ENCODE data around the gene APOBEC4. TPM values are rescaled to one million over a fixed set of nuclear protein-coding genes. Genes with fewer than 3 reads are reported as not detected.

The APOBEC4 gene
- polyA plus RNA-seq, 1 donor from 2014 or later = not detected

- Histone ChIP-seq H3K9me2 (ENCODE audit: insufficient read depth, low read length) (no peaks in the 10 kb centered on the region), H3K27me3 (ENCODE audit: insufficient read depth, low read depth, low read length) (no peaks in the 10 kb centered on the region), H2AFZ (ENCODE audit: low read depth, low read length) (peak overlapping the region; percentile 25), H3K4me3 (ENCODE audit: low read length) (peak overlapping the region; percentile 82), H3K9me3 (ENCODE audit: low read length) (no peaks in the 10 kb centered on the region), H3K79me2 (replicated peaks; ENCODE audit: insufficient read depth, low read length) (peaks cover 62% of the 10 kb centered on the region), H3K4me2 (ENCODE audit: low read length) (peak overlapping the region; percentile 75), H3K9ac (ENCODE audit: low read length) (peak overlapping the region; percentile 85), H3K27ac (ENCODE audit: low read length) (peak overlapping the region; percentile 87), H3K36me3 (ENCODE audit: insufficient read depth, low read length) (no peaks in the 10 kb centered on the region), H3F3A (ENCODE audit: insufficient read depth, low read length, poor library complexity, severe bottlenecking) (no peaks in the 10 kb centered on the region), H4K20me1 (ENCODE audit: insufficient read depth) (no peaks in the 10 kb centered on the region)
- TF ChIP-seq EZH2 (IDR thresholded peaks at IDR 0.05; ENCODE audit: borderline replicate concordance, insufficient read depth, low read length, poor library complexity, severe bottlenecking) (no peak), CTCF (IDR thresholded peaks at IDR 0.05; ENCODE audit: poor library complexity, severe bottlenecking) (no peak), TAF1 (IDR thresholded peaks at IDR 0.05; ENCODE audit: low read depth) (no peak), POLR2AphosphoS5 (IDR thresholded peaks at IDR 0.05) (no peak), MXI1 (conservative IDR thresholded peaks at IDR 0.05; ENCODE audit: poor library complexity, severe bottlenecking) (peak; percentile 3)
Measured at GRCh38 chr1:183635099-183635605, 18.0 kb downstream of the APOBEC4 start.

- Histone ChIP-seq H3F3A (ENCODE audit: insufficient read depth, low read length, poor library complexity, severe bottlenecking) (no peaks in the 10 kb centered on the region), H4K20me1 (ENCODE audit: insufficient read depth) (no peaks in the 10 kb centered on the region), H3K79me2 (replicated peaks; ENCODE audit: insufficient read depth, low read length) (peaks cover 61% of the 10 kb centered on the region), H3K27me3 (ENCODE audit: insufficient read depth, low read depth, low read length) (no peaks in the 10 kb centered on the region), H3K27ac (ENCODE audit: low read length) (peak overlapping the region; percentile 87), H3K4me3 (ENCODE audit: low read length) (peak overlapping the region; percentile 82), H3K4me2 (ENCODE audit: low read length) (peak overlapping the region; percentile 75), H3K9me3 (ENCODE audit: low read length) (no peaks in the 10 kb centered on the region), H3K36me3 (ENCODE audit: insufficient read depth, low read length) (no peaks in the 10 kb centered on the region), H2AFZ (ENCODE audit: low read depth, low read length) (no peak overlapping the region), H3K9ac (ENCODE audit: low read length) (peak overlapping the region; percentile 85), H3K9me2 (ENCODE audit: insufficient read depth, low read length) (no peaks in the 10 kb centered on the region)
- TF ChIP-seq POLR2AphosphoS5 (IDR thresholded peaks at IDR 0.05) = no peak
- TF ChIP-seq RAD21 (conservative IDR thresholded peaks at IDR 0.05) = no peak
- TF ChIP-seq EP300 (conservative IDR thresholded peaks at IDR 0.05; ENCODE audit: poor library complexity, severe bottlenecking) = no peak
- no peak for TF ChIP-seq SMC3 (conservative IDR thresholded peaks at IDR 0.05; ENCODE audit: poor library complexity)
- no peak for TF ChIP-seq EZH2 (IDR thresholded peaks at IDR 0.05; ENCODE audit: borderline replicate concordance, insufficient read depth, low read length, poor library complexity, severe bottlenecking)
- TF ChIP-seq TAF1 (IDR thresholded peaks at IDR 0.05; ENCODE audit: low read depth) = no peak
- TF ChIP-seq CTCF (IDR thresholded peaks at IDR 0.05; ENCODE audit: poor library complexity, severe bottlenecking) = no peak
- TF ChIP-seq MXI1 (conservative IDR thresholded peaks at IDR 0.05; ENCODE audit: poor library complexity, severe bottlenecking) = no peak
- no peak for TF ChIP-seq REST (IDR thresholded peaks at IDR 0.05; ENCODE audit: borderline replicate concordance)
Measured at GRCh38 chr1:183634429-183635065, 18.6 kb downstream of the APOBEC4 start.

Measured in neural cell (in vitro differentiated cells).